ENCODE data around the gene CACNA1I.

Gene CACNA1I

DNA sequence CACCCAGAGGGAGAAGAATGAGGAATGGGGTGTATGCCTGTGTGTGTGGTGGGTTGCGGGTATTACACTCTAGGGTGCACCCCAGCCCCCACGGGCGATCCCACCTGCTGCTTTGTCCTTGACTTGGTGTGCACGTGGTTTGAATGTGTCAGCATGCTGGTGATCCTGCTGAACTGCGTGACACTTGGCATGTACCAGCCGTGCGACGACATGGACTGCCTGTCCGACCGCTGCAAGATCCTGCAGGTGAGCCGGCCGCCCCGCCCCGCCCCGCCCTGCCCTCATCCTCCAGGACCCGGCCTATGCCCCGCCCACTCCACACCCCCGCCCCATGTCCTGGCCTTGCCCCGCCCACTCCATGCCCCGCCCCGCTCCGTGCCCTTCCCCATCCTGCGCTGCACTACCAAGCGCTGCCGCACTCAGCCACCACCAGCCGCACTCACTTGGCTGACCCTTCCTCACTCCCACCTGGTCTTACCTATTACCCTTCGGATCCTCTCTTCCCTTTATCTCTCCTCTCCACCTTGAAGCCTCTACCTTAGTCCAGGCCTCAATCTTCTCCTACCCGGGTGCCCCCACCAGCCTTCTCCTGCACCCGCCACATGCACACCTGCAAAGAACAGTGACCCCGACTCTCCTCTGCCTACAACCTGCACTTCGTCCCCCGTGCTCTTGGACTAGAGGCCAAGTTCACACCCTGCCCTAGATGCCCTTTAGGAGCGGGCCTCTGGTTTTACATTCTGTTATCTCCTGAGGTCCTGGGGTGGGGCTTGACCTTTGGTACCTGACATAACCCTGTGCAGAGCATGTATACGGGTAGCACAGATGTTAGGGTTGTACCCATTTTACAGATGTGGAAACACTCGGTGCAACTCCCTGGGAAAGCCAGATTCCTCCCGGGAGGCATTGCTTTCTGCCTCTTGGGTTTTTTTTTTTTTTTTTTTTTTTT is 27.7 kb downstream of the CACNA1I start:
- peak; percentile 46 for DNase-seq (ENCODE audit: low read depth)

DNA sequence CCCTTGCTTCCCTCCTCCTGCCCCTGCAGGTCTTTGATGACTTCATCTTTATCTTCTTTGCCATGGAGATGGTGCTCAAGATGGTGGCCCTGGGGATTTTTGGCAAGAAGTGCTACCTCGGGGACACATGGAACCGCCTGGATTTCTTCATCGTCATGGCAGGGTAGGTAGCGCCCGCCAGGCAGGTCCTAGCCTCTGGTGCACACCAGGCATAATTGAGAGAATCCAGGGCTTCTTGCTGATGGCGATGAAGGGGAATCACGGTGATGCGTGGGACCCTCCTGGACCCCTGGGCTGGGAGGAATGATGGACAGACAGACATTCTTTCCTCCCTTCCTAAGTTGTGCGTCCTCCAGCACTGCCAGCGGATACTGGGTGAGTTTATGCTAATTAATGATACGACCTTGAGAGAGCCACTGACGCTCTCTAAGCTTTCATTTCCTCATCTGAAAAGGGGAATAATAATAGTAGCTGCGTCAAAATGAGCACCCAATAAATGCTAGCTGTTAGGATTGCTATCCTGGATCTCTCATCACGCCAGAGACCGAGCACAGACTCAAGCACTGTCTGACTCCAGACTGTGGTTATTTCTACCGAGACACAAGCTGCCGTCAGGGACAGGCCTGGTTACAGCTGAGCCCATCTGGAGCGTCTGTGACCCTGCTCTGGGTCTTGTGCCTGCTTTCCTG is 30.1 kb downstream of the CACNA1I start:
- no peak for DNase-seq (ENCODE audit: low read depth)

DNA sequence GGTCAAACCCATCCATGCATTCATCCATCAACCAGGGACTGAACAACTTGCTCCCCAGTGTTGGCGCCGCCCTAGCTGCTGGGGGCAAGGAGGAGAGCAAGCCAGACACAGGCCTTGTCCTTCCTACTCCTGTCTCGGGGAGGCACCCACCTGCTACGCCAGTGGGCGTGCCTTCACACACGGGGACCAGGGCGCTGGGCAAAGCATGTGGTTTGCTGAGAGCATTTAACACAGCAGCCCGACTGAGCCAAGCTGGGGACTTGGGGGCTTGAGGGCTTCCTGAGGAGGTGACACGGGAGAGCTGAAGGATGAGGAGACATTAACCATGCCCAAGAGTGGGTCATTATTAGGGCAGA is 30.6 kb downstream of the CACNA1I start:
- no peak for DNase-seq (ENCODE audit: low read depth)

DNA sequence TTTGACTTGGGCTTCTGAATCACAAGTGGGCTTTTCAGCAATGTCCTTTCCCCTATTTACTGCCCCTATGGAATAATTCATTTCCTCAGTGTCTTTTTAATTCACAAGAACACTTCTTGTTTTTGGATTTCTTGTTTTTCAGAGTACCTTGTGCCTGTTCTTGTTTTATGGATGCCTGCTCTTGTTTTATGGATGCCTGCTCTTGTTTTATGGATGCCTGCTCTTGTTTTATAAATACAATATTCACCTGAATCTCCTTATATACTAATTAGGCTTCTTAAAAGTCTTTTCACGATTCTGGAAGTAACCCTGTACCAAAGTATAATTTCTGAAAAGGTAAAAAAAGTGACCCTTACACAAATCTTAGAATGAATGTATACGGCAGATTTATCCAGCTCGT is 32.8 kb downstream of the CACNA1I start:
- no peak for DNase-seq (ENCODE audit: low read depth)

DNA sequence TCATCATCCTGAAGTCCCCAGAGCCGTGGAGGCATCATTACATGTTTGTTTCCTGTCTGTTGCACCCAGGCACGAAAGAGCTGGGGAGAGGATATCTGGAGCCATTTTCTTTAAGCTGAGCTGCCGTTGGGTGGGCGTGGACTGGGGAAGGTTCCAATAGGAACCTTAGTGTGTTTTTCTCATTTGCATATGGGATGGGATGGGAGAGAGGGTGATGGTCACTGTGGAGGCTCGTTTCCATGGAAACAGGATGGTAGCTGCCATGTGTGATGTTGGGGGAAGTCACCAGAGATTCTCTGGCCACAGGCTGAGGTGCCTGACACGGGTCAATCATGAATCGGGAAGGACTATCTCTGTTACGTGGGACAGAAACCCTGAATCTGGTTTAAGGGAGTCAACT is 39.7 kb downstream of the CACNA1I start:
- DNase-seq (ENCODE audit: low read depth): no peak

DNA sequence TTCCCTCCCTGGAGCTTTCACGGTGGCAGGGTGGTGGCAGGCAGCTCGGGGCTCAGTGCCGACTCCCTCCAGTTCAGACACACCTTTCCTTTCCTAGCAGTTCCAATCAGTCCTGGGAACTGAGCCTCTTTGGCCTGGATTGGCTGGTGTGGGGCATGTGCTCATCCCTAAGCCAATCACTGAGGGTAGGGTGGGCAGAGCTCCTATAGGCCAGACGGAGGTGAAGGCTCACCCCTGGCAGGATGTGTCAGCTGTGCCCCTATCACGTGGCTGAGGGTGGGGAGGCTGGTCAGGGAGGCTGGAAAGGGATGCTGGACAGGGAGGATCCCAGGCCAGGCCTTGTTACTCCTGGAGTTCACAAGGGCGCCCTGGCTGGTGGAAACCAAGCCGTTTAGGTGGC is 40.2 kb downstream of the CACNA1I start:
- no peak for DNase-seq (ENCODE audit: low read depth)

DNA sequence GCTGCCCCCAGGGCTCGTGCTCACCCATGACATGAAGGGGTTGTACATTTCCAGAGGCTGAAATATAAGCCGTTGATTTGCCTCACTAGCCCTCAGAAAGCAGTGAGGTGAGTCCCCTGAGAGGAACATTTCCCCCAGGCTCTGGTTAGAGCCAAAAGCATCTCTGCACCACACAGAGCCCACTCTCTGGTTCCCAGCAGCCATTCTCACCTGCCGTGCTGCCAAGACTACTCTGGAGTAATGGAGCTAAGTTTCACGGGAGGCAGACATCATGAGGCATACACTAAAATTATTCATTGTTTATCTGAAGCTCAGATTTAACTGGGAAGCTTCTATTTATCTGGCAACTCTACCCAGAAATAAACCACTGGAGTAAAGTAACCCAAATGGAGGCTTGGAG is 40.8 kb downstream of the CACNA1I start:
- no peak for DNase-seq (ENCODE audit: low read depth)

DNA sequence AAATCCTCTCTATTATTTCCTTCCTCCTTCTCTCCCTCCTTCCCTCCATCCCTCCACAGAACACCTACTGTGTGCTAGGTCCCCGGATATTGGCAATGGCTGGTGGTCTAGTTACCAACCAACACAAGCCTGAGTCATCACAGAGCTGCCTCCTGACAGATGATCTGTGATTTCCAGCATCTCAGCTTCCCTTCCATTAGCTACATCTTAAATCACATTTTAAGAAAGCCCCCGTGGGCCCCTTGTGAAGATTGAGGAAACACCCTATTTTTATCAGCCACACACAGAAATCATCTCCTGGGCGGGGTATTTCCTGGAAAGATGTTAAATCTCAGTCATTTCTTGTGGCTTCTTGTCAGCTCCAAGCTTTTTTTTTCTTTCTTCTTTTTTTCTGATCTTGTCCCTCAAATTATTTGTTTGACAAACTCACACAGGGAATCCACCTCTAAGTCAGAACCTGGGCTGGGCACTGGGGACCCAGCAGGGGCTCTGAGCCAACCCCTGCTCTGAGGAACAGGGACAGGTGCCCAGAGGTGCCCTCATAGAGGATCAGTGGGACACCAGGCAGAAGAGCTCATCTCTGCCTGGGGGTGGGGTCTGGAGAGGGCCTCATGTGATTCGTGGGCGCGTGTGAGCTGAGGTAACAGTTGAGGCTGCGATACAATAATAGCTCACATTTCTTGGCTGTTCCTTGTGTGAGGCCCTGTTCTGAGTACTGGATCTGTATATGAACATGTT is 42.4 kb downstream of the CACNA1I start:
- DNase-seq (ENCODE audit: low read depth): no peak

DNA sequence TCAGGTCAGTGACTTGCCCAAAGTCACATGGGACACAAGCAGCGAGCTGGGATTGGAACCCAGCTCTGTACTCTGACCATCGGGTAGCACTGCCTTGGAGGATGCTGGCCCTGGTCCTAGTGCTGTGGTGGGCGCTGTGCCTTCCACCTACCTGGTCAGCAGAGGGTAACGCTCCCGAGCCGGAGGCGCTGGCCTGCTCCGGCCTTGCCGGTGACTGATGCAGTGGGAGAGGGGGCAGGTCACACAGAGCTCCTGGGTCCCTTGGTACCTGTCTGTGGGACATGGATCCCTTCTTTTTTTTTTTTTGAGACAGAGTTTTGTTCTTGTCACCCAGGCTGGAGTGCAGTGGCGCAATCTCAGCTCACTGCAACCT is 43.0 kb downstream of the CACNA1I start:
- no peak for DNase-seq (ENCODE audit: low read depth)

DNA sequence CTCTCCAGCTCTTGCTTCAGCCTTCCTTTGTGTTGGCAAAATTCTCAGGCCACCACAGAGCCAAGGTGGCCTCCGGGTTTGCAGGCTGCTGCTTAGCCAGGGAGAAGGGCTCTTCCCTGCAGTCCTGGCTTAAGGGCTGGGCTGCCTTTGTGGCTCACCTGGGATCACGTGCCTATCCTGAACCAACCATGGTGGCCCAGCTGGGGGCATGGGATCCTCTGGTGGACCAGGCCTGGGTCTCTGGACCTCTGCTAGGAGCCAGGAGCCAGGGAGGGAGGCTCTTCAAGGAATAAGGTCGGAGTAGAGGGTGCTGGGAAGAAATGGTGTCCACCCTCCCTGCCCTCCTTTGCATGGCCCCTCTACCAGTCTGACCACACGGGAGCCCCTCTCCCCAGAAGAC is 43.9 kb downstream of the CACNA1I start:
- no peak for DNase-seq (ENCODE audit: low read depth)

DNA sequence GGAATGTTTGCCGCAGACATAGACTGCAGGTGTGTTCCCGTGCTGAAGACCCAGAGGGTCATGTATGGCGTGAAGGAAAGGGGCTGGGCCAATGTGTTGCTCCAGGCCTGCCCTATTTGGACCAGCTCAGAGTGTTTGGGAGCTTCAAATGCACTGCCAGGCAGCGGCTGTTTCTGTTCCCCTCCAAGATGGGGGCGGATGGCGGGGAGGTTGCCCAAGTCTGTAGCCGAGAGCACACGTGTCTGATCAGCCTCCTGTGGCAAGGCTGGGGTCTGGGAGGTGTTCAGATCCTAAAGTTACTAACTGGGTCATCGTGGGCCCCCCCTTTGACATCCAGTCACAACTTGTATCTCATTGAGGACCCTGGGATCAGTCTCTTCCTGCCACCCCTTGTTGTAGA is 45.5 kb downstream of the CACNA1I start:
- DNase-seq (ENCODE audit: low read depth): no peak

DNA sequence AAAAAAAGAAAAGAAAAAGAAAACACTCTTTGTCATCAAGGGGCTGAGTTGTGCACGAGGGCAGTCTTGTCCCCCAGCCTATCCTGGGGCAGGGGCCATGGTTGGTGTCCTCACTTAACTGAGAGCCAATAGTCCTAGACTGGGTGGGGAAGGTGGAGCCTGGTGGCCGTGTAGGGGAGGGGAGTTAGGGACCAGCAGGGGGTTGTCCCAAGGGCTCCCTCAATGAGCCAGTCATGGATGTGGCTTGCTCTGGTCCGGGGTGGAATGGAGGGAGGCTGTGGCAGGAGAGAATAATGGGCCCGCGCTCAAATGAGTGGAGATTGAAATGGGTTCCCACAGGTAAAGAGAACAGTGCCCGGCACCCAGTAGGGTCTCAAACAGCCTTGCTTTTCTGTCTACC is 46.2 kb downstream of the CACNA1I start:
- DNase-seq (ENCODE audit: low read depth): no peak

DNA sequence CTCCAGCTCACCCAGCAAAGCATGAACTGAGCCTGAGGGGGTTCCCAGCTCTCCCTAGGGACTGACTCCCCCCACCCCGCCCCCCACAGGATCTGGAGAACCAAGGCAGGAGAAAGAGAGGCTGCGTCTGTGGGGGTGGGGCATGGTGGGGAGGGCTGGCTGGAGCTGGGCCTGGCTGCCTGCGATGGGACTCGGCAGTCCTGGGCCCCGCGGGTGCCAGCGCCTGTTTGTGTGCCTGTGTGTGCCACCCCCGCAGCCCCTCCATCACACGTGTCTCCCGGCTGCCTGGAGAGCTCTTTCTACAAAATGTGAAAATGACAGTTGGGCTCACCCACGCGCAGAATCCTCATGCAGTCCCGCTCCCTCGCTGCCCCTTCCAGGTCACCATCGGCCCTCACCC is 46.8 kb downstream of the CACNA1I start:
- no peak for DNase-seq (ENCODE audit: low read depth)

DNA sequence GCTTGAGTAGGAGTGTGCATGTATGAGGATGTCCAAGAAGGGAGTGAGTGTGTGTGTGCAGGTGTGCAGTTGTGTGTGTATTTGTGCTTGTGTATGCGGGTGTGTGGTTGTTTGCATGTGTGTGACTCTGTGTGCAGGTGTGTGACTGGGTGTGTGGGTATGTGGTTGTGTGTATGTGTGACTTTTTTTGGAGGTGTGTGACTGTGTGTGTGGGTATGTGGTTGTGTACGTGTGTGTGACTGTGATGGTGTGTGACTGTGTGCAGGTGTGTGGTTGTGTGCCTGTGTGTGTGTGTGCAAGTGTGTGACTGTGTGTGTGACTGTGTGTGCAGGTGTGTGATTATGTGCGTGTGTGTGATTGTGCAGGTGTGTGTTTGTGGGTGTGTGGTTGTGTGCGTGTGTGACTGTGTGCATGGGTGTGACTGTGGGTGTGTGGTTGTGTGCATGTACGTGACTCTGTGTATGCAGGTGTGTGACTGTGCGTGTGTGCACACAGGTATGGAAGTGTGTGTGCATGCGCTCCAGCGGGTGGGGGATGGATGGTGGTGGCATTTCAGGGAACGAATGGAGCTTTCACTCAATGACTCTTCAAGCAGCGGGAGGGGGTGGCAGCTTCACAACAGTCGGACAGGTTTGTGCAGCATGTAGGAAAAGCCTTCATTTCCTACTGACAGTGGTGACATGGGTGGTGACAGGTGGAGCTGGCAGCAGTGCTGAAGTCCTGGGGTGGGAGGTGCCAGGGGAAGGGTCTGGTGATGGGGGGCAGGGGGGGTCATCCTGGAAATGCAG is 47.6 kb downstream of the CACNA1I start:
- DNase-seq (ENCODE audit: low read depth): no peak

DNA sequence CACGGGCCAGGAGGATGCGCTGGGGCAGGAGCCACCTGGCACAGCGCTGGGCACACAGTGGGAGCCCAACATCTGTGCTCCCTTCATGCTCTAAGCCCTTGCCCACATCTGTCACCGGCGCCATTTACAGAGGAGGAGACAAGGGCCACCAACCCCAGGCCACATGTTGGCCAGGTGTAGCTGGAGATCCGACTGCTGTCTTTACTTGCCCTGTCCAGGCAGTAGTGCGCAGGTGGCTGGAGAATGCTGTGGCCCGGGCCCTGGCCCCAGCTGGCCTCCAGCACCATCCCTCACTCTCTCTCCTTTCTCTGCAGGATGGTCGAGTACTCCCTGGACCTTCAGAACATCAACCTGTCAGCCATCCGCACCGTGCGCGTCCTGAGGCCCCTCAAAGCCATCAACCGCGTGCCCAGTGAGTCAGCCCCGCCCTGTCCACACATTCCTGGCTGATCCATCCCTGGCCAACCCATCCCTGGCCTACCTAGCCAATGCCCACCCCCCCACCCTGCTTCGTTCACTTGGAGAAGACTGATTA is 48.5 kb downstream of the CACNA1I start:
- DNase-seq (ENCODE audit: low read depth): no peak

DNA sequence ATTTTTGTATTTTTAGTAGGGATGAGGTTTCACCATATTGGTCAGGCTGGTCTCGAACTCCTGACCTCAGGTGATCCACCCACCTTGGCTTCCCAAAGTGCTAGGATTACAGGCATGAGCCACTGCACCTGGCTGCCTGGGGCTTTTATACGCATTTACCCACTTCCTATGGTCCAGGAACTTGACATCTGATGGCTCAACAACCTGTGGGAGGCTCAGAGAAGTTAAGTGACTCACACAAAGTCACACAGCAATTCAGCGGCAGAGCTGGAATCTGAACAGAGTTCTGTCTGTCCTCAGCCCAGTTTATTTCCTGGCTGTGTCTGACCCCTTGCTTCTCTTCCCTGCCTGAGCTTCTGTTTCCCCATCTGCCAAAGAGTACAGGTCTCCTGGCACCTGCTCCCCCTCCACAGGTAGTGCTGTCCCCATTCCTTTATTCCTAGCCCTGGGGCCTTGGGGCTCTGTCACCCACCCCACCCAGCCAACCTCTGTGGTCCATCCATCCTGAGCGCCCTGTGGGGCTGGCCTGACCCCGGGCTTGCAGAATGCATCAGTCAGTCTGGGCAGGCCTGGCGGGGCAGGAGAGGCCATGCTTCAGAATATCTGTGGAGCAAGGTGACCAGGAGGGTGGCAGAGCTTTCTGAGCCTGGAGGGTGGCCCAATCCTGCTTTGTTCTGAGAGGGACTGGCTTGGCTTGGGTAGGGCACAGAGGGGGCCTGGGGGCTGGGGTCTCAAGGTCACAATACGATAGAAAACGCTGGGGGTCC is 50.6 kb downstream of the CACNA1I start:
- no peak for DNase-seq (ENCODE audit: low read depth)

DNA sequence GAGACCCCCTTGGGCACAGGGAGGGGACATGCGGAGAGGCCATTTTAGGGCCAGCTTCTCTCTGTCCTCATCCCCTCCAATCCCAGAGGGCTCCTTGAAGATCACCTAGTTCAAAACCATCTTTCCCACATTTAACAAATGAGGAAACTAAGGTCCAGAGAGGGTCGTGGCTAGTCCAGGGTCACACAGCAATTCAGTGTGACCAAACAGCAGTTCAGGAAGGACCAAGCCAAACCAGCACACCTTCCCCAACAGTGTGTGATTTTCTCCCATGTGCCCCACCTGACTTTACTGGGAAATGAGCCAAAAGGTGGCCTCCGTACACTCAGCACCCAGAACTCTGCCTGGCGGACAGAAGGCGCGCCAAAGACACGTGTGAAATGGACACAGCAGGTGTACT is 51.3 kb downstream of the CACNA1I start:
- no peak for DNase-seq (ENCODE audit: low read depth)

DNA sequence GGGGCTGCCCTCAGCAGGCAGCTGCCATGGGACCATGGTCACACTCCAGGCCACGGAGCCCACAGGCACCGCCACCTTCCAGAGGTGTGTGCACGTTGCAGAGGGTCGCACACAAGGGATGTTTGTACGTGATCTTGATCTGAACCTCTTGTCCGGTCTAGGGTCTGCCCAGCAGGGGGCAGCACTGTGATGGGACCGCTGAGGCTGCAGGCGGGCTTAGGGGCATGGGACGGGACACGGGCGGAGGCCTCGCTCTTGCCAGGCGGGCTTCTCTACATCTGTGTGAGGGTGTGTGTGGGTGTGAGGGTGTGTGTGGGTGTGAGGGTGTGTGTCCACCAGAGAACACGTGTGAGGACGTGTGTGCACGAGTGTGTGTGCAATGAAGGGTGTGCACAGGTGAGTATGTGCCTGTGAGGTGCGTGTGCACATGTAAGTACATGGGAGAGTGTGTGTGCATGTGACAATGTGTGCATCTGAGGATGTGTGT is 52.4 kb downstream of the CACNA1I start:
- peak; percentile 42 for DNase-seq (ENCODE audit: low read depth)

DNA sequence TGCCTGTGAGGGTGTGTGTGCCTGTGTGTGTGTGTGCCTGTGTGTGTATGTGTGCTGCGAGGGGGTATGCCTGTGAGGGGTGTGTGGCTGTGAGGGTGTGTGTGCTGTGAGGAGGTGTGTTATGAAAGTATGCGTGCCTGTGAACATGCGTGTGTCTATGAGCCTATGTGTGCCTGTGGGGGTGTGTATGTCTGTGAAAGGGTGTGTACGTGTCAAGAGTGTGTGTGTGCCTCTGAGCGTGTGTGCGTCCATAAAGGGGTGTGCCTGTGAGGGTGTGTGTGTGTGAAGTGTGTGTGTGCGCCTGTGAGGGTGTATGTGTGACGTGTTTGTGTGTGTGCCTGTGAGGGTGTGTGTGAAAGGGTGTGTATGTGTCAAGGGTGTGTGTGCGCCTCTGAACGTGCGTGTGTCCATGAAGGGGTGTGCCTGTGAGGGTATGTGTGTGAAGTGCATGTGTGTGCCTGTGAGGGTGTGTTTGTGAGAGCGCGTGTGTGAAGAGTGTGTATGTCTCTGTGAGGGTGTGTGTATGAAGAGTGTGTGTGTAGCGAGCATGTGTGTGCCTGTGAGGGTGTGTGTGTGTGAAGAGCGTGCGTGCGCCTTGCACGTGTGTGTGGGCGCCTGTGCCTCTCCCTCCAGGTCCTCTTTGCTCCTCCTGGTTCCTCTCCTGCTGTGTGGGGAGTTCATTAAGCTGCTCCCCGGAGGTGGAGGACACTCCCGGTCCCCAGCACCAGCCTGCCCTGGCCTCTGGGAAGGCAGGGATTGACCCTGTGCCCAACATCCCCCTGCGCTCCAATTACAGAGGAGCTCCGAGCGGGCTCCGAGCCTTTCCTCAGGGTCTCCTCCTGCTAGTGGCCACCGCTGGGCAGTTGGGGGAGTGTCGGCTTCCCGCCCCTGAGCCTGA is 53.3 kb downstream of the CACNA1I start:
- DNase-seq (ENCODE audit: low read depth): no peak

DNA sequence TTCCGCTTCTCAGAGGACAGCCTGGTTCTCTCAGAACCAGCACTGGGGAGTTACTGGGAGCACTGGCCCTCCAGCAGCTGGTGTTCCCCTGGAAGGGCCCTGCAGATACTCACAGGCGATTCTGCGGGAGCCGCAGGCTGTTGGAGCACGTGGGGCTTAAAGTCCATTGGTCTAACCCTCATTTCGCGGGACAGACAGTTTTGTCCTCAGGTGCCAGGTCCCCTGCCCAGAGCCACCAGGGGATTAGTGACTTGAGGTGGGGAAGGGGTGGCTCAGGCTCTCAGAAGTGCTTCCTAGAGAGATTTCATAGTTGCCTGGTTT is 53.9 kb downstream of the CACNA1I start:
- DNase-seq (ENCODE audit: low read depth): no peak

Measured in activated gamma-delta T cell treated with anti-CD3 and anti-CD28 coated beads, Interleukin-2, amount 50 U/mL, for 16 hours (primary cell).